GM10248 (cell line): ENCODE data around the gene STRN.
"Not testable (repeated sequence)": the region's sequence is repeated elsewhere in the genome, so short reads cannot be mapped to it uniquely, and the experiment has no call there.

ENCODE experiments used
- CTCF ChIA-PET: fragments of 300-600 bp; sonication (Branson Sonifier 250); formaldehyde crosslinking; extraction: SDS; loops from one replicate; lab custom pipeline; 2021; ENCODE audit warnings: antibody characterized with exemption; lab: Yijun Ruan, JAX
- POLR2A ChIA-PET: fragments of 350-650 bp; sonication (Branson Sonifier 250); formaldehyde crosslinking; extraction: SDS; loops from one replicate; lab custom pipeline; 2020; ENCODE audit warnings: antibody characterized with exemption; lab: Yijun Ruan, JAX
- DNase-seq: peaks from one replicate; pipeline ENCODE4 v3.0.0; 2012; ENCODE audit errors: extremely low spot score
- CTCF ChIP-seq: IDR thresholded peaks from 2 replicates; pipeline ENCODE4 v1.5.1; 2012; ENCODE audit warnings: mild to moderate bottlenecking, low read depth; ENCODE audit errors: extremely low read depth, missing control alignments, control extremely low read depth

Gene STRN

GRCh38 chr2:36911012-36911411, 55.3 kb downstream of the STRN start:
- ChIA-PET POLR2A (no interaction called here), CTCF (no interaction called here)
- DNase-seq = no peak

GRCh38 chr2:36906277-36906676, 60.1 kb downstream of the STRN start:
- DNase-seq = no peak
- ChIA-PET CTCF (no interaction called here), POLR2A (no interaction called here)
- no peak for TF ChIP-seq CTCF

More at GRCh38 chr2:36911012-36911411, 55.3 kb downstream of the STRN start:
- no peak for TF ChIP-seq CTCF

GRCh38 chr2:36904636-36905035, 61.7 kb downstream of the STRN start:
- CTCF ChIA-PET = interaction anchor here (1.2 to 3.8 kb wide), 3 partner anchors 15 to 973 kb away, joined by 3 to 14 read pairs (median 3); no protein-coding TSS in a partner anchor
- POLR2A ChIA-PET = no interaction called here
- no peak for TF ChIP-seq CTCF

GRCh38 chr2:36902385-36903120, 63.8 kb downstream of the STRN start:
- ChIA-PET CTCF (interaction anchor here (0.8 to 3.8 kb wide), 4 partner anchors 12 to 36 kb away, joined by 3 to 14 read pairs (median 4); no protein-coding TSS in a partner anchor), POLR2A (no interaction called here)
- no peak for DNase-seq
- TF ChIP-seq CTCF = no peak

More at GRCh38 chr2:36904636-36905035, 61.7 kb downstream of the STRN start:
- no peak for DNase-seq

- DNase-seq = no peak
- ChIA-PET POLR2A (no interaction called here), CTCF (no interaction called here)
- TF ChIP-seq CTCF = no peak
These were observed 73.5 kb downstream of the STRN start for GRCh38 chr2:36892805-36893204.

GRCh38 chr2:36889795-36890194, 76.5 kb downstream of the STRN start:
- no peak for DNase-seq
- POLR2A ChIA-PET = no interaction called here
- CTCF ChIA-PET = interaction anchor here (1.6 kb wide), 1 partner anchor 13 kb away, joined by 4 read pairs; no protein-coding TSS in a partner anchor
- TF ChIP-seq CTCF = no peak

- POLR2A ChIA-PET, CTCF ChIA-PET: not testable (repeated sequence)
These were observed 79.2 kb downstream of the STRN start for GRCh38 chr2:36887095-36887494.

More at GRCh38 chr2:36887095-36887494, 79.2 kb downstream of the STRN start:
- not testable (repeated sequence) for DNase-seq
